Body of pancreas (tissue), 4 donors: ENCODE results near the gene FUT8.

Source experiments
- CTCF ChIP-seq, 7 experiments: fragments of 450-650 bp in 4 of 7; fragments of 200-600 bp in 3 of 7; sonication (generic) in 3 of 7; IDR thresholded peaks; one replicate each; pipeline ENCODE4 v1.5.1; 2016 to 2019; ENCODE audit warnings: antibody characterized with exemption in 7 of 7
- POLR2A ChIP-seq, 3 donors: fragments of 450-650 bp; IDR thresholded peaks; one replicate each; pipeline ENCODE4 v1.6.1; 2016; ENCODE audit warnings: antibody characterized with exemption in 3 of 3, mild to moderate bottlenecking in 2 of 3

DNA sequence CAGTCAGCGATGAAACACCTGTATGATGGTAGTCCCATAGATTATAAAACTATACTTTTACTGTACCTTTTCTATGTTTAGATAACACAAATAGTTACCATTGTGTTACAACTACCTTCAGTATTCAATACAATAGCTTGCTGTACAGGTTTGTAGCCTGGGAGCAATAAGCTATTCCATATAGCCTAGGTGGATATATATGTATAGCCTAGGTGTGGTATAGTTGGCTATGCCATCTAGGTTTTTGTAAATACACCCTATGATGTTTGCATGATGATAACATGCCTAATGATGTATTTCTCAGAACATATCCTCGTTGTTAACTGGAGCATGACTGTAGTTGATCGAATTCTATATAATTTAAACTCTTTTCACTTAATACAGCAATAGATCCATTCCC, 316.1 kb downstream of the FUT8 start:
- no peak for TF ChIP-seq CTCF (IDR thresholded peaks at IDR 0.05)
- no peak for TF ChIP-seq POLR2A (IDR thresholded peaks at IDR 0.05)
